Left forelimb (tissue), 1 donor: ENCODE measurements around the gene FAM117B.
"Not testable (repeated sequence)": the region's sequence is repeated elsewhere in the genome, so short reads cannot be mapped to it uniquely, and the experiment has no call there.

Experiments
- DNase-seq: peaks from one replicate; pipeline ENCODE4 v3.0.0-alpha.2; 2018; ENCODE audit warnings: low spot score

FAM117B gene

GRCh38 chr2:202703091-202703490, 68.3 kb downstream of the FAM117B start:
- DNase-seq: no peak

- no peak for DNase-seq
Observed at GRCh38 chr2:202704248-202704647, 69.5 kb downstream of the FAM117B start.

GRCh38 chr2:202705446-202706020, 70.8 kb downstream of the FAM117B start:
- no peak for DNase-seq

GRCh38 chr2:202714971-202715935, 80.5 kb downstream of the FAM117B start:
- DNase-seq: not testable (repeated sequence)

GRCh38 chr2:202716114-202716718, 81.4 kb downstream of the FAM117B start:
- DNase-seq: no peak

- DNase-seq: no peak
Observed at GRCh38 chr2:202716953-202717597, 82.3 kb downstream of the FAM117B start.

GRCh38 chr2:202717598-202718310, 83.0 kb downstream of the FAM117B start:
- DNase-seq: no peak

- no peak for DNase-seq
Observed at GRCh38 chr2:202718614-202719013, 83.8 kb downstream of the FAM117B start.

- DNase-seq: no peak
Observed at GRCh38 chr2:202720226-202720625, 85.5 kb downstream of the FAM117B start.

- no peak for DNase-seq
Observed at GRCh38 chr2:202721621-202722020, 86.9 kb downstream of the FAM117B start.

GRCh38 chr2:202723746-202724145, 89.0 kb downstream of the FAM117B start:
- DNase-seq: no peak

- DNase-seq: no peak
Observed at GRCh38 chr2:202726070-202726469, 91.3 kb downstream of the FAM117B start.

- DNase-seq: no peak
Observed at GRCh38 chr2:202736826-202737225, 102.1 kb downstream of the FAM117B start.

- no peak for DNase-seq
Observed at GRCh38 chr2:202743613-202744012, 108.8 kb downstream of the FAM117B start.

- no peak for DNase-seq
Observed at GRCh38 chr2:202749477-202749876, 114.7 kb downstream of the FAM117B start.

GRCh38 chr2:202750763-202751427, 116.1 kb downstream of the FAM117B start:
- no peak for DNase-seq

GRCh38 chr2:202752071-202752470, 117.3 kb downstream of the FAM117B start:
- no peak for DNase-seq

GRCh38 chr2:202754936-202755335, 120.2 kb downstream of the FAM117B start:
- DNase-seq: no peak

- no peak for DNase-seq
Observed at GRCh38 chr2:202756598-202756997, 121.8 kb downstream of the FAM117B start.

GRCh38 chr2:202757339-202757738, 122.6 kb downstream of the FAM117B start:
- no peak for DNase-seq

- no peak for DNase-seq
Observed at GRCh38 chr2:202758128-202758527, 123.4 kb downstream of the FAM117B start.
